Pulmonary artery endothelial cell (primary cell): ENCODE data around the gene SLC4A2. TPM values are rescaled to one million over a fixed set of nuclear protein-coding genes. Genes with fewer than 3 reads are reported as not detected.
"Not testable (repeated sequence)": the region's sequence is repeated elsewhere in the genome, so short reads cannot be mapped to it uniquely, and the experiment has no call there.

Experiments
- DNase-seq: peaks from one replicate; pipeline ENCODE4 v3.0.0-alpha.2; 2011; ENCODE audit warnings: low read depth, low spot score
- total RNA-seq: library from RNA; depleted of rRNA; stranded (reverse); fragments of >200 nt; gene quantifications from 2 replicates; pipeline ENCODE4 v1.2.3, GENCODE V29; 2014

The SLC4A2 gene
- total RNA-seq, 1 donor from 2014 or later, result 64.6 TPM

- no peak for DNase-seq
Observed at GRCh38 chr7:151025924-151026671, 33.3 kb upstream of the SLC4A2 start.

GRCh38 chr7:151026771-151027727 is 32.3 kb upstream of the SLC4A2 start:
- not testable (repeated sequence) for DNase-seq

- not testable (repeated sequence) for DNase-seq
Observed at GRCh38 chr7:151027728-151028130, 31.7 kb upstream of the SLC4A2 start.

- DNase-seq, result peak; percentile 93
Observed at GRCh38 chr7:151028131-151028947, 31.1 kb upstream of the SLC4A2 start, which contains the start of gene ABCB8. Gene ABCB8, plus strand, starts transcription at chr7:151028450. Its CDS starts 66 bp downstream, at chr7:151028516.

- DNase-seq, result no peak
Observed at GRCh38 chr7:151028948-151029501, 30.4 kb upstream of the SLC4A2 start.

GRCh38 chr7:151031011-151031410 is 28.4 kb upstream of the SLC4A2 start:
- DNase-seq, result no peak

GRCh38 chr7:151032936-151033863 is 26.2 kb upstream of the SLC4A2 start:
- DNase-seq, result no peak

GRCh38 chr7:151033864-151034249 is 25.5 kb upstream of the SLC4A2 start:
- no peak for DNase-seq

GRCh38 chr7:151034312-151035025 is 24.9 kb upstream of the SLC4A2 start:
- DNase-seq, result no peak

- no peak for DNase-seq
Observed at GRCh38 chr7:151035026-151035717, 24.2 kb upstream of the SLC4A2 start.

- DNase-seq, result no peak
Observed at GRCh38 chr7:151035902-151036301, 23.5 kb upstream of the SLC4A2 start.

- peak; percentile 88 for DNase-seq
Observed at GRCh38 chr7:151038951-151039849, 20.2 kb upstream of the SLC4A2 start.

GRCh38 chr7:151039850-151040548 is 19.4 kb upstream of the SLC4A2 start:
- no peak for DNase-seq

GRCh38 chr7:151040616-151041375 is 18.6 kb upstream of the SLC4A2 start:
- DNase-seq, result no peak

- DNase-seq, result not testable (repeated sequence)
Observed at GRCh38 chr7:151043449-151043848, 15.9 kb upstream of the SLC4A2 start.

GRCh38 chr7:151043959-151044358 is 15.4 kb upstream of the SLC4A2 start:
- no peak for DNase-seq
